ENCODE data around the gene ZNF324B.

Gene ZNF324B

GRCh38 chr19:58466760-58467589 lies 15.6 kb downstream of the ZNF324B start, which contains the start of gene ZNF324:
ZNF324 (plus strand) TSS chr19:58467080; CDS start chr19:58469186, 2,106 bp downstream.
- Histone ChIP-seq H3K9me3 (ENCODE audit: control insufficient read depth, insufficient read depth, low read depth, low read length) (no peaks in the 10 kb centered on the region), H3K27ac (ENCODE audit: extremely low read depth, low read depth, low read length) (peak within 1 kb of the TSS; percentile 74; the same call in 1 of the 2 replicates), H3K4me3 (ENCODE audit: low read depth, low read length) (peak within 1 kb of the TSS; percentile 97), H3K4me1 (ENCODE audit: control insufficient read depth, insufficient read depth, low read length) (no peaks in the 10 kb centered on the region; the same call in 1 of the 2 replicates), H3K36me3 (ENCODE audit: control insufficient read depth in 2 of 2, insufficient read depth in 1 of 2, low read length in 2 of 2) (peaks cover 0 to 29% of the 10 kb centered on the region in 2 experiments)
- ChIA-PET POLR2A (interaction anchor here (0.8 to 2.6 kb wide), 6 partner anchors 9 to 140 kb away, joined by 3 to 10 read pairs (median 5); partner anchors contain the start of genes ZBTB45, ZNF324B, ZNF446 and ZNF584), CTCF (interaction anchor here (0.8 to 1.7 kb wide), 3 partner anchors 12 to 53 kb away, joined by 3 to 11 read pairs (median 3); partner anchors contain the start of gene ZBTB45)
- TF ChIP-seq YY1 (tag by site-specific recombination; IDR thresholded peaks at IDR 0.05) (peak; percentile 62; the same call in 1 of the 2 replicates), SCRT2 (tag by site-specific recombination; IDR thresholded peaks at IDR 0.05) (0 out of 2 replicates have a peak, but pooled peaks have one; percentile 30), GLIS1 (tag by site-specific recombination; IDR thresholded peaks at IDR 0.05) (peak; percentile 89), ZNF777 (tag by site-specific recombination; IDR thresholded peaks at IDR 0.05; ENCODE audit: borderline replicate concordance) (peak; percentile 87), ZNF670 (tag by site-specific recombination; IDR thresholded peaks at IDR 0.05; ENCODE audit: low read depth) (no peak), ZNF629 (tag by site-specific recombination; IDR thresholded peaks at IDR 0.05) (peak; percentile 37; the same call in 1 of the 2 replicates), SP7 (tag by site-specific recombination; IDR thresholded peaks at IDR 0.05) (peak; percentile 26; the same call in 1 of the 2 replicates), ZNF76 (tag by site-specific recombination; IDR thresholded peaks at IDR 0.05; ENCODE audit: borderline replicate concordance, low read depth) (peak; percentile 65), ZNF23 (tag by site-specific recombination; IDR thresholded peaks at IDR 0.05; ENCODE audit: borderline replicate concordance) (no peak), PRDM10 (tag by site-specific recombination; IDR thresholded peaks at IDR 0.05) (peak; percentile 74), ZBTB26 (tag by site-specific recombination; optimal IDR thresholded peaks at IDR 0.05) (peak; percentile 84), ZNF571 (tag by site-specific recombination; IDR thresholded peaks at IDR 0.05) (no peak), BCL11B (tag by site-specific recombination; IDR thresholded peaks at IDR 0.05; ENCODE audit: low read depth) (peak; percentile 67; the same call in 1 of the 2 replicates), ZNF433 (tag by site-specific recombination; IDR thresholded peaks at IDR 0.05; ENCODE audit: low read depth) (no peak), ZBTB20 (tag by site-specific recombination; IDR thresholded peaks at IDR 0.05) (peak; percentile 63; the same call in 1 of the 2 replicates), ZBTB11 (tag by site-specific recombination; conservative IDR thresholded peaks at IDR 0.05; ENCODE audit: low read depth) (peak; percentile 89), ZNF18 (tag by site-specific recombination; IDR thresholded peaks at IDR 0.05) (no peak), PBX3 (CRISPR knock-in tag; IDR thresholded peaks at IDR 0.05) (peak; percentile 92), ZNF248 (tag by site-specific recombination; IDR thresholded peaks at IDR 0.05) (no peak), FEZF1 (tag by site-specific recombination; IDR thresholded peaks at IDR 0.05) (peak; percentile 87), ZNF335 (tag by site-specific recombination; conservative IDR thresholded peaks at IDR 0.05) (peak; percentile 98), SP2 (tag by site-specific recombination; IDR thresholded peaks at IDR 0.05) (peak; percentile 93), ZNF843 (tag by site-specific recombination; IDR thresholded peaks at IDR 0.05) (peak; percentile 49; the same call in 1 of the 2 replicates)

Data from HEK293 (cell line).